Gastrocnemius medialis (tissue), 4 donors: ENCODE measurements around the gene CDRT15L2.
"Not testable (repeated sequence)": the region's sequence is repeated elsewhere in the genome, so short reads cannot be mapped to it uniquely, and the experiment has no call there.

Source experiments
- CTCF ChIP-seq, 5 experiments: fragments of 450-650 bp in 3 of 5; fragments of 200-600 bp in 2 of 5; sonication (generic) in 2 of 5; IDR thresholded peaks in 4 of 5; conservative IDR thresholded peaks in 1 of 5; 1 replicate in 4 of 5; 2 replicates in 1 of 5; pipeline ENCODE4 v1.5.1; 2016 to 2019; ENCODE audit warnings: antibody characterized with exemption in 5 of 5, mild to moderate bottlenecking in 3 of 5, moderate library complexity in 3 of 5
- POLR2A ChIP-seq, 2 donors: fragments of 450-650 bp; IDR thresholded peaks; one replicate each; pipeline ENCODE4 v1.6.1; 2017; ENCODE audit warnings: antibody characterized with exemption in 2 of 2, mild to moderate bottlenecking in 2 of 2, moderate library complexity in 2 of 2

- not testable (repeated sequence) for TF ChIP-seq CTCF (IDR thresholded peaks at IDR 0.05 in 4 of 5, conservative IDR thresholded peaks at IDR 0.05 in 1 of 5); POLR2A (IDR thresholded peaks at IDR 0.05)
Observed at GRCh38 chr17:20567421-20567820, 12.1 kb upstream of the CDRT15L2 start.
